MG63 (cell line): Measurements from ENCODE around the gene ZNF318. TPM values are rescaled to one million over a fixed set of nuclear protein-coding genes. Genes with fewer than 3 reads are reported as not detected.

Experiments
- total RNA-seq: library from RNA; depleted of rRNA; stranded (reverse); fragments of >200 nt; shearing (Covaris generic); gene quantifications from 2 replicates; pipeline ENCODE4 v1.2.3, GENCODE V29; 2014; ENCODE audit warnings: low replicate concordance; rRNA removed

ZNF318 gene
- total RNA-seq, 1 experiment from 2014 or later, result 1.3 TPM

Other genes with a start within 250 kb of the ZNF318 start
- 20.9 and 22.8 TPM in 2 replicates for gene SRF, start 198.4 kb downstream of the ZNF318 start, total RNA-seq
- 6.2 and 47.2 TPM in 2 replicates for gene CUL9, start 187.5 kb downstream of the ZNF318 start, total RNA-seq
- 30.8 and 43.0 TPM in 2 replicates for gene DNPH1, start 140.2 kb downstream of the ZNF318 start, total RNA-seq
- not detected in 2 replicates for gene TTBK1, start 126.2 kb downstream of the ZNF318 start, total RNA-seq
- not detected in 2 replicates for gene SLC22A7, start 71.4 kb downstream of the ZNF318 start, total RNA-seq
- not detected in 2 replicates for gene CRIP3, start 60.8 kb downstream of the ZNF318 start, total RNA-seq
- 2.1 and 3.5 TPM in 2 replicates for gene ABCC10, start 57.9 kb upstream of the ZNF318 start, total RNA-seq
- gene DLK2, start 85.9 kb upstream of the ZNF318 start, total RNA-seq, result 1.5 TPM in 1 of 2 replicates, not detected in the other
- gene TJAP1, start 107.9 kb upstream of the ZNF318 start, total RNA-seq, result 8.1 and 19.0 TPM in 2 replicates
- 0.10 TPM in 1 of 2 replicates, not detected in the other for gene LRRC73, start 140.7 kb upstream of the ZNF318 start, total RNA-seq
- gene YIPF3, start 147.3 kb upstream of the ZNF318 start, total RNA-seq, result 41.1 and 51.9 TPM in 2 replicates
- gene POLR1C, start 147.4 kb upstream of the ZNF318 start, total RNA-seq, result 24.6 and 37.6 TPM in 2 replicates
- gene XPO5, start 206.4 kb upstream of the ZNF318 start, total RNA-seq, result 26.6 and 35.7 TPM in 2 replicates
- 9.4 and 10.0 TPM in 2 replicates for gene POLH, start 206.5 kb upstream of the ZNF318 start, total RNA-seq